RWPE2 (cell line): ENCODE results near the gene OR5I1.
"Not testable (repeated sequence)": the region's sequence is repeated elsewhere in the genome, so short reads cannot be mapped to it uniquely, and the experiment has no call there.

ENCODE experiments used
- ATAC-seq: fragments of 200-7000 bp; cut with Tn5 transposase; 3 replicates; pipeline ENCODE4 v1.9.1; 2021; ENCODE audit warnings: low read depth
- DNase-seq: peaks from one replicate; pipeline ENCODE4 v3.0.0-alpha.2; 2020; ENCODE audit warnings: low spot score
- H3K27ac ChIP-seq: fragments of 450-650 bp; 2 replicates; pipeline ENCODE4 v1.5.1; 2017; ENCODE audit warnings: mild to moderate bottlenecking; ENCODE audit not compliant: poor library complexity, severe bottlenecking
- H3K27me3 ChIP-seq: fragments of 250-450 bp; sonication (Bioruptor Pico); 2 replicates; pipeline ENCODE4 v1.5.1; 2021; ENCODE audit warnings: mild to moderate bottlenecking, moderate library complexity; ENCODE audit not compliant: insufficient read depth, poor library complexity, severe bottlenecking
- H3K36me3 ChIP-seq: fragments of 250-450 bp; sonication (Bioruptor Pico); 2 replicates; pipeline ENCODE4 v1.5.1; 2020; ENCODE audit warnings: low read depth, mild to moderate bottlenecking, moderate library complexity
- H3K4me1 ChIP-seq: fragments of 250-450 bp; sonication (Bioruptor Pico); 2 replicates; pipeline ENCODE4 v1.5.1; 2021; ENCODE audit warnings: mild to moderate bottlenecking, moderate library complexity; ENCODE audit not compliant: insufficient read depth, poor library complexity, severe bottlenecking
- H3K4me3 ChIP-seq: fragments of 250-450 bp; sonication (Bioruptor Pico); 2 replicates; pipeline ENCODE4 v1.5.1; 2021; ENCODE audit warnings: mild to moderate bottlenecking, moderate library complexity; ENCODE audit not compliant: severe bottlenecking
- H3K9me3 ChIP-seq: fragments of 250-450 bp; sonication (Bioruptor Pico); 2 replicates; pipeline ENCODE4 v1.5.1; 2021; ENCODE audit warnings: mild to moderate bottlenecking, moderate library complexity; ENCODE audit not compliant: severe bottlenecking
- TF ChIP-seq, protein P1 (sequence below): fragments of 450-650 bp; IDR thresholded peaks from one replicate; pipeline ENCODE4 v1.5.1; 2017; ENCODE audit warnings: mild to moderate bottlenecking, moderate library complexity; ENCODE audit not compliant: poor library complexity, severe bottlenecking

Gene OR5I1

DNA sequence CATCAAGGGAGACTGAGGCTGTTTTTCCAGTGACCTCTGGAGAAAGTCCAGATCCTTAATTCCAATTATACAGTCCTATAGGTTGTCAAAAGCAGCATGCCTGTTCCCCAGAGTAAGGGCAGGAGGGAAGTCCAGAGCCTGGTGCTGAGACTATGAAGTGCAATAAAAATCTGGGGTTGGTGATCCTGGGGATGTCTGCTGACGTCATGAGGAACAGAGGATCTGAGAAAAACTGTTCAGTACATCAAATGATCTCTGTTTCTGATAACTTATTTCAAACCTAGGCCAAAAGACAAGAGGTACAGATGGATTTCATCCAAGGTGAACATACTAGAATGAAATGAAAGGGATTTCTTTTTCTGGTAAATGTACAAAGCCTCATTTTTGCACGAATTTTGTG is 33.9 kb downstream of the OR5I1 start:
- H3K9me3 ChIP-seq: no peaks in the 10 kb centered on the region
- ATAC-seq: no peak
- no peak for DNase-seq

DNA sequence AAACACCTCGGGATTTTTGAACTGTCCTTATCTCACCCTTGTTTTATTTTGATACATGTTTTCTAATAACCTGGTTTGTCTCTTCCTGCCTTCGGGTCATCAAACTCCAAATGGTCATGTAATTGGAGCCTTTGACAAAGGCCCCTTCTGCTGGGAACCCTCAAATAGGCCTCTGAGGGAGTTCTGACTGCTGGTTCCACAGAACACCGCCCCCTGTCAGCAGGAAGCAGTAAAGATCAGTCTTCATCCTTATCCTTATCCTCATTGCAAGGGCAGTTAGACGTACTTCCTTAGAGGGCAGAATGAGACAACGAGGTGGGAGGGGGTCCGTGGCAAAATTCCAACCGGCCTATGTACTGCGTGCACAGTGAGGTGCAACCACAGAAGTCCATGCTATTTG is 41.0 kb downstream of the OR5I1 start:
- Histone ChIP-seq H3K4me3 (no peak overlapping the region), H3K27ac (no peak overlapping the region), H3K4me1 (no peaks in the 10 kb centered on the region), H3K9me3 (peaks cover 4% of the 10 kb centered on the region), H3K27me3 (no peaks in the 10 kb centered on the region), H3K36me3 (no peaks in the 10 kb centered on the region)
- ATAC-seq: no peak
- TF ChIP-seq, protein P1, sequence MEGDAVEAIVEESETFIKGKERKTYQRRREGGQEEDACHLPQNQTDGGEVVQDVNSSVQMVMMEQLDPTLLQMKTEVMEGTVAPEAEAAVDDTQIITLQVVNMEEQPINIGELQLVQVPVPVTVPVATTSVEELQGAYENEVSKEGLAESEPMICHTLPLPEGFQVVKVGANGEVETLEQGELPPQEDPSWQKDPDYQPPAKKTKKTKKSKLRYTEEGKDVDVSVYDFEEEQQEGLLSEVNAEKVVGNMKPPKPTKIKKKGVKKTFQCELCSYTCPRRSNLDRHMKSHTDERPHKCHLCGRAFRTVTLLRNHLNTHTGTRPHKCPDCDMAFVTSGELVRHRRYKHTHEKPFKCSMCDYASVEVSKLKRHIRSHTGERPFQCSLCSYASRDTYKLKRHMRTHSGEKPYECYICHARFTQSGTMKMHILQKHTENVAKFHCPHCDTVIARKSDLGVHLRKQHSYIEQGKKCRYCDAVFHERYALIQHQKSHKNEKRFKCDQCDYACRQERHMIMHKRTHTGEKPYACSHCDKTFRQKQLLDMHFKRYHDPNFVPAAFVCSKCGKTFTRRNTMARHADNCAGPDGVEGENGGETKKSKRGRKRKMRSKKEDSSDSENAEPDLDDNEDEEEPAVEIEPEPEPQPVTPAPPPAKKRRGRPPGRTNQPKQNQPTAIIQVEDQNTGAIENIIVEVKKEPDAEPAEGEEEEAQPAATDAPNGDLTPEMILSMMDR: no peak
- DNase-seq: no peak

More for the DNA sequence above, 33.9 kb downstream of the OR5I1 start:
- no peak overlapping the region for H3K4me3 ChIP-seq
- TF ChIP-seq, protein P1: no peak
- H3K27ac ChIP-seq: no peak overlapping the region
- no peaks in the 10 kb centered on the region for H3K36me3 ChIP-seq
- H3K4me1 ChIP-seq: no peaks in the 10 kb centered on the region
- no peaks in the 10 kb centered on the region for H3K27me3 ChIP-seq

- not testable (repeated sequence) for H3K4me1 ChIP-seq, H3K36me3 ChIP-seq, H3K9me3 ChIP-seq, DNase-seq, H3K27me3 ChIP-seq, H3K27ac ChIP-seq, H3K4me3 ChIP-seq, ATAC-seq
Observed at GRCh38 chr11:55885481-55885880, 50.7 kb downstream of the OR5I1 start.
